Right lobe of liver (tissue), 4 donors: ENCODE data around the gene POLR3C.

ENCODE experiments used
- POLR2A ChIP-seq: fragments of 450-650 bp; IDR thresholded peaks from one replicate; pipeline ENCODE4 v1.6.1; 2017; ENCODE audit warnings: antibody characterized with exemption, mild to moderate bottlenecking
- TF ChIP-seq, protein P1 (sequence below), 4 donors: fragments of 200-600 bp in 3 of 4; fragments of 450-650 bp in 1 of 4; IDR thresholded peaks; one replicate each; pipeline versions ENCODE4 v1.5.1 to v1.8.0; 2016 to 2022; ENCODE audit warnings: antibody characterized with exemption in 4 of 4, mild to moderate bottlenecking in 2 of 4
- donor health status: DM: no; HTN: no; CAD: no.
- donor health status: DM: no; HTN: no; CAD: no.
- donor health status: DM: no; HTN: yes; CAD: no.

GRCh38 chr1:145877923-145878486 lies 54.0 kb downstream of the POLR3C start:
- TF ChIP-seq, protein P1, sequence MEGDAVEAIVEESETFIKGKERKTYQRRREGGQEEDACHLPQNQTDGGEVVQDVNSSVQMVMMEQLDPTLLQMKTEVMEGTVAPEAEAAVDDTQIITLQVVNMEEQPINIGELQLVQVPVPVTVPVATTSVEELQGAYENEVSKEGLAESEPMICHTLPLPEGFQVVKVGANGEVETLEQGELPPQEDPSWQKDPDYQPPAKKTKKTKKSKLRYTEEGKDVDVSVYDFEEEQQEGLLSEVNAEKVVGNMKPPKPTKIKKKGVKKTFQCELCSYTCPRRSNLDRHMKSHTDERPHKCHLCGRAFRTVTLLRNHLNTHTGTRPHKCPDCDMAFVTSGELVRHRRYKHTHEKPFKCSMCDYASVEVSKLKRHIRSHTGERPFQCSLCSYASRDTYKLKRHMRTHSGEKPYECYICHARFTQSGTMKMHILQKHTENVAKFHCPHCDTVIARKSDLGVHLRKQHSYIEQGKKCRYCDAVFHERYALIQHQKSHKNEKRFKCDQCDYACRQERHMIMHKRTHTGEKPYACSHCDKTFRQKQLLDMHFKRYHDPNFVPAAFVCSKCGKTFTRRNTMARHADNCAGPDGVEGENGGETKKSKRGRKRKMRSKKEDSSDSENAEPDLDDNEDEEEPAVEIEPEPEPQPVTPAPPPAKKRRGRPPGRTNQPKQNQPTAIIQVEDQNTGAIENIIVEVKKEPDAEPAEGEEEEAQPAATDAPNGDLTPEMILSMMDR (IDR thresholded peaks at IDR 0.05) = no peak
- TF ChIP-seq POLR2A = no peak
